GM19455 (cell line): ENCODE measurements around the gene LBR.

Experiments used
- ATAC-seq: cut with Tn5 transposase; IDR thresholded peaks from one replicate; pipeline ENCODE4 v1.9.1; 2021; ENCODE audit not compliant: unreplicated experiment

The LBR gene

GRCh38 chr1:225446595-225446960 lies 18.7 kb upstream of the LBR start:
- no peak for ATAC-seq

GRCh38 chr1:225445639-225446594 lies 18.1 kb upstream of the LBR start:
- no peak for ATAC-seq

- no peak for ATAC-seq
Measured at GRCh38 chr1:225442123-225442505, 14.3 kb upstream of the LBR start.

DNA sequence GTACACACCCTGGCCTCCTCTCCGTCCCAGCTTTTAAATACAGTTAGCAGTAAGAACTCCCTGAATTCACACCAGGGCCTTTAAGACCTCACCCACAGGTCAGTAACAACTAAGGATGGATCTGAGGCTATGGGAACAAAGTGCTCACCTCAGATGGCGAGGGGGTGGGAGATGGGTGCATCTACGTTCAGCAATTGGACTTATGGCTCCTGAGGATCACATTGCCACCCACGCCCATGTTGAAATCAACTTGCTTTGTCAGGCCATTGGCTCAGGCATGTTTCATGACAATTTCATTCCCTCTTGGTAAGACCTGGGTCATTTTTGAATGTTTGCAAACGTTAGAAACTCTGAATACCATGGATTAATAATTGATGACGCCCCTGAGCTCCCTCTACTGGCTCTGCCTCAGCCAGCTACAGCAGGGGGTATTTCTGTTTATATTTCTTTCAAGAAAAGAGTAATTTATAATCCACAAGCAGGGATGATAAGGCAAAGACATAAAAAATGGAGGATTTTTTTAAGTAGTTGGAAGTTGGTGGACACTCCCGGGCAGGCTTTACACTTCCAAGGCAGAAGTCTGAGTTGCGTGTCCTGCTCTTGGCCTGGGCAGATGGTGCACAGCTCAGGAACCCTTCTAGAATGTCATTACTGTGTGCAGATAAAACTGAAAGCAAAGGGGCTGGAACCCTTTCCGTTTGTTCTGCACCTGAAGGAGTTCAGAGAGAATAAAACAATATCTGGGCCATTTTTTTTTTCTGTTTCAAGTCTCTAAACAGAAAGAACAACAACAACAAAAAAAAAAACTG lies 13.7 kb upstream of the LBR start:
- ATAC-seq: no peak

- ATAC-seq: no peak
Measured at GRCh38 chr1:225440380-225441221, 12.8 kb upstream of the LBR start.

- no peak for ATAC-seq
Measured at GRCh38 chr1:225437710-225438437, 10.0 kb upstream of the LBR start.

- peak; percentile 51 for ATAC-seq
Measured at GRCh38 chr1:225435957-225436392, 8.1 kb upstream of the LBR start.

GRCh38 chr1:225435487-225435886 lies 7.6 kb upstream of the LBR start:
- ATAC-seq: peak; percentile 5

GRCh38 chr1:225435076-225435475 lies 7.2 kb upstream of the LBR start:
- no peak for ATAC-seq

DNA sequence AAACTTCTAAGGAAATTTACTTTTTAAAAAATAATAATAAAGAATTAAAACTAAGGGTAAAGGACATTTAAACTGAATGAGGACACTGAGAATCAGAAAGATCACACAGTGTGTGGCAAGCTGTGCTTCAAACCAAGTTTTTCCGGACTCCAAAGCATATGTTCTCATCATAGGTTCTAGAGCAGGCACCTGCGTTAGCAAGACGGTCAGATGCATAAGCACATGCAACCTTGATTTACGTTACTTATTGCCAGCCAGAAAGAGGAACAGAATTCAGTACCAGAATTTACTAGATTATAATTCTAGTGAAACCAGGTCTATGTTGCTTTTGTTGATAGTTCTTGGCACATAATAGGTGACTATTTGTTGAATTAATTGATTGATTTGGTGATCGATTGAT lies 6.2 kb upstream of the LBR start:
- no peak for ATAC-seq

DNA sequence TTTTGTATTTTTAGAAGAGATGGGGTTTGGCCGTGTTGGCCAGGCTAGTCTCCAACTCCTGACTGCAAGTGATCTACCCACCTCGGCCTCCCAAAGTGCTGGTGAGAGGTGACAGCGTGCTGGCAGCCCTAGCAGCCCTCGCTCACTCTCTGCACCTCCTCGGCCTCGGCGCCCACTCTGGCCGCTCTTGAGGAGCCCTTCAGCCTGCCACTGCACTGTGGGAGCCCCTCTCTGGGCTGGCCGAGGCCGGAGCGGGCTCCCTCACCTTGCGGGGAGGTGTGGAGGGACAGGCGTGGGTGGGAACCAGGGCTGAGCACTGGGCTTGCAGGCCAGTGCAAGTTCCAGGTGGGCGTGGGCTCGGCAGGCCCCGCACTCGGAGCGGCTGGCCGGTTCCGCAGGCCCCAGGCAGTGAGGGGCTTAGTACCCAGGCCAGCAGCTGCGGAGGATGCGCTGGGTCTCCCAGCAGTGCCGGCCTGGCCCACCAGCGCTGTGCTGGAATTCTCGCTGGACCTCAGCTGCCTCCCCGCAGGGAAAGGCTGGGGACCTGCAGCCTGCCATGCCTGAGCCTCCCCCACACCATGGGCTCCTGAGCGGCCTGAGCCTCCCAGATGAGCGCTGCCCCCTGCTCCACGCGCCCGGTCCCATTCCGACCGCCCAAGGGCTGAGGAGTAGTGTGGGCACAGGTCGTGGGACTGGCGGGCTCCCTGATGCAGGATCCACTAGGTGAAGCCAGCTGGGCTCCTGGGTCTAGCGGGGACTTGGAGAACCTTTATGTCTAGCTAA lies 3.4 kb upstream of the LBR start:
- no peak for ATAC-seq

GRCh38 chr1:225430301-225430700 lies 2.5 kb upstream of the LBR start:
- no peak for ATAC-seq

DNA sequence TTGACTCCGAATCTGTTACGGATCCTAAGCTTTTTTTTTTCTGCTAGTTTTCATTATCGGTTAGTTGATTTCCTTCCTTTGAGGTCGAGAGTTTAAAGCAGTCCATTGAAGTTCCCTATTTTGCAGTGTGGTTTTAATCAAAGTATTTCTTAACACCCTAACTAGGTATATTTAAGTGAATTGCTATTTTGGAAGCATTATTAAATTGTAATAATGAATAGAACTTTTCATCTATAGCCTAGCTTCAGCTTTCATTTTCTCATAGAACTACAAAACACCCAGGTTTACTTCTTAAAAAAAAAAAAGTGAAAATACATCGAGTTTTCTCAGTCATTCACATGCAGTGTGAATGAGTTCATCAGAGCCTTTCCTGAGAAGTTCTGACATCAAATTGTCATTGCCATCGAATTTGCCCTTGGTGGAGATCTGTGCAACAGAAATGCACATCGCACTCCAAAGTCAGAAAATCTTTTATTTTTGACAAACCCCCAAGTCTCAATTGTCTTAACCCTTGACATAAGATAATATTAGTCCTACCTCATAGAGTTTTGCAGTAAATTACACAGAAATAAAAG lies 1.1 kb upstream of the LBR start:
- ATAC-seq: peak; percentile 4

GRCh38 chr1:225428068-225428880 lies 436 bp upstream of the LBR start:
- peak; percentile 90 for ATAC-seq

- ATAC-seq: no peak
Measured at GRCh38 chr1:225426395-225427234, 1.2 kb downstream of the LBR start.

- no peak for ATAC-seq
Measured at GRCh38 chr1:225425201-225425786, 2.5 kb downstream of the LBR start.

- no peak for ATAC-seq
Measured at GRCh38 chr1:225424562-225425200, 3.2 kb downstream of the LBR start.
